B cell (primary cell): Measurements from ENCODE around the gene PCBP3.

Experiments used
- CTCF ChIP-seq: fragments of 200-600 bp; IDR thresholded peaks from one replicate; pipeline ENCODE4 v1.8.0; 2022; ENCODE audit warnings: antibody characterized with exemption, mild to moderate bottlenecking
- EZH2 ChIP-seq: IDR thresholded peaks from 2 replicates; pipeline ENCODE4 v1.6.1; 2012; ENCODE audit warnings: borderline replicate concordance, low read depth, mild to moderate bottlenecking, moderate library complexity, low read length; ENCODE audit not compliant: insufficient read depth, poor library complexity, severe bottlenecking

- TF ChIP-seq CTCF (no peak), EZH2 (no peak)
Measured at GRCh38 chr21:45769896-45770295, 126.4 kb downstream of the PCBP3 start.
